CD8-positive, alpha-beta memory T cell (primary cell): Measurements from ENCODE around the gene ARMC8. TPM values are rescaled to one million over a fixed set of nuclear protein-coding genes. Genes with fewer than 3 reads are reported as not detected.
A peak's percentile ranks its signal among the peaks of the same experiment; 100 is the strongest.

ENCODE experiments used
- CTCF ChIA-PET: fragments of 350-600 bp; sonication (Branson Sonifier 250); formaldehyde crosslinking; loops from one replicate; lab custom pipeline; 2021; ENCODE audit warnings: antibody characterized with exemption; lab: Charles Lee
- POLR2A ChIA-PET: fragments of 350-600 bp; sonication (Branson Sonifier 250); formaldehyde crosslinking; loops from one replicate; lab custom pipeline; 2021; ENCODE audit warnings: antibody characterized with exemption; lab: Charles Lee
- DNase-seq, 5 donors: peaks; one replicate each; pipeline versions ENCODE4 v3.0.0 to v3.0.0-alpha.2; 2020 to 2022; ENCODE audit warnings: mixed read lengths in 1 of 5
- H3K27ac ChIP-seq: one replicate; pipeline ENCODE4 v1.7.0; 2013; ENCODE audit warnings: low read depth, mild to moderate bottlenecking, low read length, moderate library complexity
- H3K27me3 ChIP-seq: 2 replicates; pipeline ENCODE4 v1.7.0; 2013; ENCODE audit warnings: low read length, mild to moderate bottlenecking; ENCODE audit not compliant: insufficient read depth, poor library complexity, severe bottlenecking
- H3K36me3 ChIP-seq: 2 replicates; pipeline ENCODE4 v1.7.0; 2013; ENCODE audit warnings: mild to moderate bottlenecking, low read length, moderate library complexity; ENCODE audit not compliant: insufficient read depth
- H3K4me1 ChIP-seq: 2 replicates; pipeline ENCODE4 v1.7.0; 2013; ENCODE audit warnings: mild to moderate bottlenecking, low read length, moderate library complexity; ENCODE audit not compliant: insufficient read depth
- H3K4me3 ChIP-seq: 2 replicates; pipeline ENCODE4 v1.7.0; 2013; ENCODE audit warnings: mild to moderate bottlenecking, low read length
- H3K9me3 ChIP-seq: 2 replicates; pipeline ENCODE4 v1.7.0; 2013; ENCODE audit warnings: mild to moderate bottlenecking, low read length
- H3K27ac Mint-ChIP-seq, 8 donors: one replicate each; pipeline ENCODE4 v1.8.0; 2020 to 2021; ENCODE audit warnings: mixed read lengths in 8 of 8, mild to moderate bottlenecking in 6 of 8, inconsistent platforms in 3 of 8, moderate library complexity in 3 of 8
- H3K27me3 Mint-ChIP-seq, 2 donors: one replicate each; pipeline ENCODE4 v1.8.0; 2020 to 2021; ENCODE audit warnings: mixed read lengths in 2 of 2, mild to moderate bottlenecking in 1 of 2, moderate library complexity in 1 of 2
- H3K36me3 Mint-ChIP-seq, 3 donors: one replicate each; pipeline ENCODE4 v1.8.0; 2020 to 2021; ENCODE audit warnings: mixed read lengths in 3 of 3, inconsistent platforms in 1 of 3, mild to moderate bottlenecking in 1 of 3
- H3K4me1 Mint-ChIP-seq, 3 donors: one replicate each; pipeline ENCODE4 v1.8.0; 2020 to 2021; ENCODE audit warnings: mixed read lengths in 3 of 3, inconsistent platforms in 1 of 3, mild to moderate bottlenecking in 1 of 3
- H3K4me3 Mint-ChIP-seq, 7 donors: one replicate each; pipeline ENCODE4 v1.8.0; 2020 to 2021; ENCODE audit warnings: mixed read lengths in 7 of 7, mild to moderate bottlenecking in 6 of 7, moderate library complexity in 4 of 7, inconsistent platforms in 2 of 7
- H3K9me3 Mint-ChIP-seq, 5 donors: one replicate each; pipeline ENCODE4 v1.8.0; 2020 to 2022; ENCODE audit warnings: mixed read lengths in 5 of 5, mild to moderate bottlenecking in 3 of 5, moderate library complexity in 2 of 5, inconsistent platforms in 1 of 5
- polyA plus RNA-seq: library from polyadenylated mRNA; unstranded; fragments of 300-500 nt; fragmentation: Illumina TruSeq; gene quantifications from one replicate; pipeline ENCODE4 v1.2.3, GENCODE V29; 2021
- total RNA-seq, 2 experiments: library from RNA; stranded (reverse); gene quantifications; one replicate each; pipeline ENCODE4 v1.2.3, GENCODE V29; 2021

ARMC8 gene
- total and polyA plus RNA-seq, 3 experiments from 2014 or later = 43.6 to 54.4 (median 47.7) TPM

DNA sequence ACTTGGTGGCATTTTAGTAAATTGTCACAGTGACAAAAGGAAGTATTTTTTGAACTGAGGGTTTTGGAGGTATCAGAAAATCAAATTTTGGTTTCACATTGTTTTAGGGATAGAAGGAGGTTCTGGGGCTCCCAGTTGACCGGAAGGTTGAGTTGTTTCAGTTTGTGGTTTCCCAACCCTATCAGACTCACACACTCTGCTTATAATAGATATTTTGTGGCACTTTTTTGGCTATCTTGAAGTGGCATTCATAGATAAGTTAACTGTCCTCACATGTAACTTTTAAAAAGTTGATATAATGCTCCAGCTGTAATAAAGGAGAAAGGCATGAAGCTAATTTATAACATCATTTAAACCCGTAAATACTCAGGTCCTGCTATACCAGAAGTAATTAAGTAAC lies 12.8 kb downstream of the ARMC8 start:
- peaks cover 0 to 26% (median 11%) of the 10 kb centered on the region in 3 donors for H3K36me3 Mint-ChIP-seq
- ChIA-PET CTCF (no interaction called here), POLR2A (no interaction called here)
- H3K27ac Mint-ChIP-seq = no peak overlapping the region
- Histone ChIP-seq H3K4me1 (peaks cover 9% of the 10 kb centered on the region), H3K4me3 (no peak overlapping the region), H3K27ac (no peak overlapping the region), H3K27me3 (no peaks in the 10 kb centered on the region), H3K9me3 (no peaks in the 10 kb centered on the region), H3K36me3 (peaks cover 3% of the 10 kb centered on the region)
- H3K9me3 Mint-ChIP-seq = no peaks in the 10 kb centered on the region
- H3K4me1 Mint-ChIP-seq = peaks cover 61 to 79% (median 76%) of the 10 kb centered on the region in 3 donors
- H3K27me3 Mint-ChIP-seq = no peaks in the 10 kb centered on the region
- no peak for DNase-seq
- peak overlapping the region in 2 of 7 donors; percentile 22 to 45 for H3K4me3 Mint-ChIP-seq

DNA sequence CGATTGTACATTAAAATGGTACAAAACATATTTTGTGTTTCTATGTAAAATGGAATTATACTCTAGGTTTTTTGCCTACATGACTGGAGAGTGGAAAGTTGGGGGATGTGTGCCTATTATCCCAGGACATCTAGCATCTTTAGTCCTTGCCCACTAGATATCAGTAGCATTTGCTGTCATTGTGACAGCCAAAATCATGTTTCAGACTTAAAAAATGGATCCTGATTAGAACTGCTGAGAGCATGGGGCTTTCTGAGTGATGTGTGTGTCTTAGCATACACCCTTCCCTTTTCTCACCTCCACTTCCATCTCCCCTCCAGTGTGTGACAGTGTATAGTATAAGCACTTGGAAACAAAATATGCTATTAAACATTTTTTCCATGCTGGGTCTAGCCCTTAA lies 13.3 kb downstream of the ARMC8 start:
- H3K27ac ChIP-seq = no peak overlapping the region
- Mint-ChIP-seq H3K4me3 (no peak overlapping the region), H3K9me3 (no peaks in the 10 kb centered on the region), H3K36me3 (peaks cover 0 to 27% (median 12%) of the 10 kb centered on the region in 3 donors), H3K4me1 (peaks cover 66 to 80% (median 78%) of the 10 kb centered on the region in 3 donors), H3K27ac (no peak overlapping the region), H3K27me3 (no peaks in the 10 kb centered on the region)
- no peaks in the 10 kb centered on the region for H3K9me3 ChIP-seq
- no peak for DNase-seq
- no peaks in the 10 kb centered on the region for H3K27me3 ChIP-seq
- peaks cover 2% of the 10 kb centered on the region for H3K36me3 ChIP-seq
- ChIA-PET POLR2A (no interaction called here), CTCF (no interaction called here)
- no peak overlapping the region for H3K4me3 ChIP-seq
- peaks cover 12% of the 10 kb centered on the region for H3K4me1 ChIP-seq

DNA sequence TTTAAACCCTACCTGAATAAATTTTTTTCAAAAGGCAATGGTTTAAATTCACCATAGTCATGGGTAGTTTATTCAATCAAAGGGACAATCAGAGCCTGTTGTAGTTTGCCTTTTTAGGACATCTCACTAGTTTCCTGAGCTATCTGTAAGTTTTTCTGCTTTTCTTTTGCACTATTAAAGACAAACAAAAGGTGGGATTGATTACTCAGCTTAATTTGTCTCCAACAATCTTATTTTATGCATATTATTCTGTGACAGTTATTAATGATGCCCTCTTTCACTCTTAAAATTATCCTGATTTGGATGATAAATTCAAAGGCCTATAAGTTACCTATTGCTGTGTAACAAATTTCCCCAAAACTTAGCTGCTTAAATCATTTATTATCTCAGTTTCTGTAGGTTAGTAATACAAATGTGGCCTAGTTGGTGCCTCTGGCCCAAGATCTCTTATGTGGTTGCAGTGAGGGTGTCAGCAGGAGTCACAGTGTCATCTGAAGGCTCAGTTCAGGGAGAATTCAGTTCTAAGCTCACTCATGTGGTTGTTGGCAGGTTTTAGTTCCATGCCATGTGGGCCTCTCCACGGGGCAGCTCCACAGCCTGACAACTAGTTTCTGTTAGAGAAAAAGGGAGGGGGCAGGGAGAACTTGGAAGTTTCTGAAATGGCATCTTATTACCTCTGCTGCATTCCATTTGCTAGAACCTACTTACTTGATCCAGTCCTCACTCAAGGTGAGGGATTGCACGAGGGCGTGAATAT lies 16.0 kb downstream of the ARMC8 start:
- Mint-ChIP-seq H3K9me3 (no peaks in the 10 kb centered on the region), H3K36me3 (peaks cover 0 to 24% (median 11%) of the 10 kb centered on the region in 3 donors), H3K27ac (peak overlapping the region in 3 of 8 donors; percentile 20 to 76 (median 30)), H3K27me3 (no peaks in the 10 kb centered on the region), H3K4me1 (peaks cover 66 to 81% (median 79%) of the 10 kb centered on the region in 3 donors), H3K4me3 (no peak overlapping the region)
- no peak for DNase-seq
- POLR2A ChIA-PET = no interaction called here
- peaks cover 16% of the 10 kb centered on the region for H3K4me1 ChIP-seq
- CTCF ChIA-PET = no interaction called here
- H3K9me3 ChIP-seq = no peaks in the 10 kb centered on the region
- H3K27me3 ChIP-seq = no peaks in the 10 kb centered on the region
- H3K27ac ChIP-seq = no peak overlapping the region
- no peaks in the 10 kb centered on the region for H3K36me3 ChIP-seq
- no peak overlapping the region for H3K4me3 ChIP-seq

- CTCF ChIA-PET = interaction anchor here (0.9 kb wide), 1 partner anchor 10 kb away, joined by 3 read pairs; no protein-coding TSS in a partner anchor
- peaks cover 68 to 86% (median 83%) of the 10 kb centered on the region in 3 donors for H3K4me1 Mint-ChIP-seq
- no peak overlapping the region for H3K4me3 ChIP-seq
- H3K4me1 ChIP-seq = peaks cover 15% of the 10 kb centered on the region
- H3K36me3 ChIP-seq = no peaks in the 10 kb centered on the region
- no peak for DNase-seq
- no peaks in the 10 kb centered on the region for H3K27me3 Mint-ChIP-seq
- H3K9me3 Mint-ChIP-seq = no peaks in the 10 kb centered on the region
- H3K27ac ChIP-seq = no peak overlapping the region
- no peaks in the 10 kb centered on the region for H3K27me3 ChIP-seq
- H3K36me3 Mint-ChIP-seq = peaks cover 0 to 24% (median 11%) of the 10 kb centered on the region in 3 donors
- POLR2A ChIA-PET = no interaction called here
- peak overlapping the region in 2 of 8 donors; percentile 48 to 52 for H3K27ac Mint-ChIP-seq
- H3K4me3 Mint-ChIP-seq = no peak overlapping the region
- no peaks in the 10 kb centered on the region for H3K9me3 ChIP-seq
Observed at GRCh38 chr3:138203938-138204337, 16.8 kb downstream of the ARMC8 start.

DNA sequence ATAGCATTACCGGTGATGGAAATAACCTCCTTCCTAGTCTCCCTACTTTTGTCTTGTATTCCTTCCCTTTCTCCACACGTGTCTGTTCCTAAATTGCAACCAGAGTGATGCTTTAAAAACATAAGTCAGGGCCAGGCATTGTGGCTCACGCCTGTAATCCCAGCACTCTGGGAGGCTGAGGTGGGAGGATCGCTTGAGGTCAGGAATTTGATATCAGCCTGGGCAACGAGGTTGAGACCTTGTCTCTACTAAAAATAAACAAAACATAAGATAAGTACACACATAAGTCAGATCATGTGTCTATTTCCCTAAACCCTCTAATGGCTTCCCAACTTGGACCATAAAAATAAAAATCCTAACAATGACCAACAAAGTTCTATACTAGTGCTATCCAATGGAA lies 18.4 kb downstream of the ARMC8 start:
- Histone ChIP-seq H3K4me3 (no peak overlapping the region), H3K9me3 (no peaks in the 10 kb centered on the region), H3K27me3 (no peaks in the 10 kb centered on the region), H3K36me3 (no peaks in the 10 kb centered on the region), H3K27ac (no peak overlapping the region), H3K4me1 (peaks cover 7% of the 10 kb centered on the region)
- no peak overlapping the region for H3K27ac Mint-ChIP-seq
- peaks cover 57 to 84% (median 82%) of the 10 kb centered on the region in 3 donors for H3K4me1 Mint-ChIP-seq
- CTCF ChIA-PET = no interaction called here
- DNase-seq = no peak
- H3K36me3 Mint-ChIP-seq = peaks cover 0 to 32% (median 13%) of the 10 kb centered on the region in 3 donors
- H3K4me3 Mint-ChIP-seq = no peak overlapping the region
- POLR2A ChIA-PET = no interaction called here
- no peaks in the 10 kb centered on the region for H3K27me3 Mint-ChIP-seq
- H3K9me3 Mint-ChIP-seq = no peaks in the 10 kb centered on the region

DNA sequence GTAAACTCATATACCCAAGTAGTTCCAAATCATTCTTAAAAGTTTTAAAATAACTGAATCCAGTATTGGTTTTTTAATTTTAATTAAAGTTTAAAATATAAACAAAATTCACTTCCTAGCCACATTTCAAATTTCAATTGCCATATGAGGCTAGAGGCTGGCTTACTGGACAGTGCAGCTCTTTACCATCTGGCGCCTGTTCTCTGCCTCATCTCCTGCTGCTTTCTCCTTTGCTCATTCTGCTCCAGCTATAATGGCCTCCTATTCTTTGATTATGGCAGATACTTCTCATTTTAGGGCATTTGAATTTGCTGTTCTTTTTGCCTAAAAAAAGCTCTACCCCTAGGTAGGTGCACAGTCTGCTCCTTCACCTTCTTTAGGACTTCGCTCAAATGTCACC lies 19.1 kb downstream of the ARMC8 start:
- Histone ChIP-seq H3K27ac (no peak overlapping the region), H3K4me1 (peaks cover 7% of the 10 kb centered on the region), H3K27me3 (no peaks in the 10 kb centered on the region), H3K36me3 (no peaks in the 10 kb centered on the region), H3K4me3 (no peak overlapping the region), H3K9me3 (no peaks in the 10 kb centered on the region)
- Mint-ChIP-seq H3K4me3 (no peak overlapping the region), H3K36me3 (peaks cover 0 to 35% (median 13%) of the 10 kb centered on the region in 3 donors), H3K9me3 (no peaks in the 10 kb centered on the region), H3K27ac (peak overlapping the region in 1 of 8 donors; percentile 32), H3K4me1 (peaks cover 61 to 89% (median 85%) of the 10 kb centered on the region in 3 donors), H3K27me3 (no peaks in the 10 kb centered on the region)
- no peak for DNase-seq
- ChIA-PET CTCF (no interaction called here), POLR2A (no interaction called here)

- DNase-seq = no peak
- H3K4me1 Mint-ChIP-seq = peaks cover 40 to 73% (median 58%) of the 10 kb centered on the region in 3 donors
- Histone ChIP-seq H3K9me3 (no peaks in the 10 kb centered on the region), H3K4me1 (peaks cover 3% of the 10 kb centered on the region), H3K27ac (no peak overlapping the region), H3K36me3 (no peaks in the 10 kb centered on the region), H3K4me3 (no peak overlapping the region), H3K27me3 (no peaks in the 10 kb centered on the region)
- CTCF ChIA-PET = interaction anchor here (1.6 kb wide), 1 partner anchor 14 kb away, joined by 4 read pairs; no protein-coding TSS in a partner anchor
- peaks cover 0 to 54% (median 18%) of the 10 kb centered on the region in 3 donors for H3K36me3 Mint-ChIP-seq
- no peaks in the 10 kb centered on the region for H3K9me3 Mint-ChIP-seq
- POLR2A ChIA-PET = no interaction called here
- no peak overlapping the region for H3K4me3 Mint-ChIP-seq
- no peak overlapping the region for H3K27ac Mint-ChIP-seq
- no peaks in the 10 kb centered on the region for H3K27me3 Mint-ChIP-seq
Observed at GRCh38 chr3:138210528-138210927, 23.4 kb downstream of the ARMC8 start.

GRCh38 chr3:138213398-138214085 lies 26.4 kb downstream of the ARMC8 start:
- DNase-seq = no peak
- Histone ChIP-seq H3K9me3 (no peaks in the 10 kb centered on the region), H3K4me3 (no peak overlapping the region), H3K27me3 (no peaks in the 10 kb centered on the region), H3K4me1 (no peaks in the 10 kb centered on the region), H3K36me3 (peaks cover 4% of the 10 kb centered on the region), H3K27ac (no peak overlapping the region)
- ChIA-PET POLR2A (no interaction called here), CTCF (interaction anchor here (1.7 kb wide), 1 partner anchor 9 kb away, joined by 3 read pairs; no protein-coding TSS in a partner anchor)
- H3K4me3 Mint-ChIP-seq = no peak overlapping the region
- no peaks in the 10 kb centered on the region for H3K27me3 Mint-ChIP-seq
- no peaks in the 10 kb centered on the region for H3K9me3 Mint-ChIP-seq
- H3K27ac Mint-ChIP-seq = peak overlapping the region in 1 of 8 donors; percentile 51
- peaks cover 0 to 56% (median 8%) of the 10 kb centered on the region in 3 donors for H3K36me3 Mint-ChIP-seq
- H3K4me1 Mint-ChIP-seq = peaks cover 38 to 66% (median 54%) of the 10 kb centered on the region in 3 donors
